Jurkat, Clone E6-1 (cell line): ENCODE data around the gene PRAMEF11.

Experiments used
- DNase-seq: peaks from one replicate; pipeline ENCODE4 v3.0.0-alpha.2; 2011; ENCODE audit warnings: low read depth, low spot score
- H3K4me3 ChIP-seq: 2 replicates; pipeline ENCODE4 v1.5.1; 2011; ENCODE audit warnings: mild to moderate bottlenecking, low read length, control low read depth, moderate library complexity

PRAMEF11 gene

GRCh38 chr1:12776801-12777557 lies 54.2 kb downstream of the PRAMEF11 start:
- H3K4me3 ChIP-seq: no peak overlapping the region
- DNase-seq: no peak

- no peak for DNase-seq
These were observed 55.8 kb downstream of the PRAMEF11 start for GRCh38 chr1:12775443-12775842.

GRCh38 chr1:12774801-12775345 lies 56.3 kb downstream of the PRAMEF11 start:
- DNase-seq: no peak

More at GRCh38 chr1:12775443-12775842, 55.8 kb downstream of the PRAMEF11 start:
- no peak overlapping the region for H3K4me3 ChIP-seq

More at GRCh38 chr1:12774801-12775345, 56.3 kb downstream of the PRAMEF11 start:
- H3K4me3 ChIP-seq: no peak overlapping the region
